Esophagus muscularis mucosa (tissue), 3 donors: ENCODE results near the gene SORCS2.

ENCODE experiments used
- POLR2AphosphoS5 ChIP-seq, 2 donors: sonication (generic); formaldehyde crosslinking; IDR thresholded peaks; one replicate each; pipeline ENCODE4 v1.6.1; 2017; ENCODE audit warnings: antibody characterized with exemption in 2 of 2
- TF ChIP-seq, protein P1 (sequence below), 3 experiments: fragments of 200-600 bp in 2 of 3; fragments of 450-650 bp in 1 of 3; sonication (generic) in 2 of 3; IDR thresholded peaks; one replicate each; pipeline ENCODE4 v1.5.1; 2017 to 2019; ENCODE audit warnings: antibody characterized with exemption in 3 of 3, mild to moderate bottlenecking in 2 of 3, moderate library complexity in 1 of 3

DNA sequence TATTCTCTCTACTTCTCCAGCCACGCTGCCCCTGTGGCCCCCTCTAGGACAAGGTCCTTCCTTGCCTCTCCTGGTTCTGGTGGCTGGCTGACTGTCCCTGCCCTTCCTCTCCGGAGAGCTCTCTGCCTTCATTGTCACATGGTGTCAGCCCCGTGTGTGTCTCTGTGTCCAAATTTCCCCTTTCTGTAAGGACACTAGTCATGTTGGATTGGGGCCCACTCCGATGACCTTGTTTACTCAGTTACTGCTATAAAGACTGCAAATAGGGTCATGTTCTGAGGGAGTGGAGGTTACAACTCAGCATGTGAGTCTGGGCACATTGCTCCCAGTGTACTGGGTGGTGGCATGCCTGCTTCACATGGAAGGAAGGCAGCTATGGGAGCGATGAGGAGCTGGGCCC lies 371.9 kb downstream of the SORCS2 start:
- TF ChIP-seq, protein P1, sequence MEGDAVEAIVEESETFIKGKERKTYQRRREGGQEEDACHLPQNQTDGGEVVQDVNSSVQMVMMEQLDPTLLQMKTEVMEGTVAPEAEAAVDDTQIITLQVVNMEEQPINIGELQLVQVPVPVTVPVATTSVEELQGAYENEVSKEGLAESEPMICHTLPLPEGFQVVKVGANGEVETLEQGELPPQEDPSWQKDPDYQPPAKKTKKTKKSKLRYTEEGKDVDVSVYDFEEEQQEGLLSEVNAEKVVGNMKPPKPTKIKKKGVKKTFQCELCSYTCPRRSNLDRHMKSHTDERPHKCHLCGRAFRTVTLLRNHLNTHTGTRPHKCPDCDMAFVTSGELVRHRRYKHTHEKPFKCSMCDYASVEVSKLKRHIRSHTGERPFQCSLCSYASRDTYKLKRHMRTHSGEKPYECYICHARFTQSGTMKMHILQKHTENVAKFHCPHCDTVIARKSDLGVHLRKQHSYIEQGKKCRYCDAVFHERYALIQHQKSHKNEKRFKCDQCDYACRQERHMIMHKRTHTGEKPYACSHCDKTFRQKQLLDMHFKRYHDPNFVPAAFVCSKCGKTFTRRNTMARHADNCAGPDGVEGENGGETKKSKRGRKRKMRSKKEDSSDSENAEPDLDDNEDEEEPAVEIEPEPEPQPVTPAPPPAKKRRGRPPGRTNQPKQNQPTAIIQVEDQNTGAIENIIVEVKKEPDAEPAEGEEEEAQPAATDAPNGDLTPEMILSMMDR (IDR thresholded peaks at IDR 0.05), result no peak
- TF ChIP-seq POLR2AphosphoS5 (IDR thresholded peaks at IDR 0.05), result no peak
